SK-N-MC (cell line): ENCODE results near the gene ERP29.

ENCODE experiments used
- EZH2 ChIP-seq: fragments of 200-600 bp; sonication (generic); IDR thresholded peaks from one replicate; pipeline ENCODE4 v1.6.1; 2017; ENCODE audit warnings: antibody characterized with exemption
- POLR2AphosphoS5 ChIP-seq: IDR thresholded peaks from 2 replicates; pipeline ENCODE4 v1.6.1; 2012; ENCODE audit warnings: mild to moderate bottlenecking, low read depth, low read length, borderline replicate concordance

DNA sequence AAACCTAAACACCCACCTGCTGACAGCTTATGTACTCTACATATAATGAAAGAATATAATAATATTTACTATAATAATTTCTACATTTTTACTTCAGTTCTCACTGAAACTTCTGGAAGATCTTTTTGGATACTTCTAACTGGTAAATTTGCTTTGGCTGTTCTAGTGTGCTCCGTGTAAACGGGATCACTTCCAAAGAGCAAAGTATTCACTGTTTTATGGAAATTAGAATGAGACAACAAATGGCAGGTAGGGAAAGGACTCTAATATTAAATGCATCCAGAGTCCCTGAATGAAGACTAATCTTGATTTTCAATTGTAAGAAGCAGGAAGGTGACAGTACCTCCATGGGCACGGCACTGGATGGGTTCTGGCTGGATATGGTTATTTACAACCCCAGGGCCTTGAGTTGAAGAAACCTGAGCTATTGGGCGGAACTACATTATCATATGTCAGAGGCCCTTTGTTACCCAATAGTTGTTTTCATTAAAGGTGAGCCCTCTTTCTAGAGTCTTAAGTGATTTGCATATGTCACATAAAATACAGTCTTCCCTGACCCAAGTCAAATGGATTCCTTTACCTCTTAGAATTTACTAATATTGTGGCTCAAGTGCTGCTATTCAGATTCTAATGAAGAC lies 10.7 kb downstream of the ERP29 start:
- TF ChIP-seq POLR2AphosphoS5 = no peak
- TF ChIP-seq EZH2 = no peak
